Ishikawa (cell line): ENCODE measurements around the gene AKAP11.

Experiments
- CEBPB ChIP-seq: IDR thresholded peaks from 2 replicates; pipeline ENCODE4 v1.6.1; 2012
- CREB1 ChIP-seq: IDR thresholded peaks from 2 replicates; pipeline ENCODE4 v1.6.1; 2012; ENCODE audit warnings: low read depth
- EGR1 ChIP-seq: IDR thresholded peaks from 2 replicates; pipeline ENCODE4 v1.6.1; 2012
- EP300 ChIP-seq: IDR thresholded peaks from 2 replicates; pipeline ENCODE4 v1.6.1; 2012; ENCODE audit warnings: borderline replicate concordance
- FOXM1 ChIP-seq: IDR thresholded peaks from 2 replicates; pipeline ENCODE4 v1.6.1; 2012; ENCODE audit warnings: low read depth, borderline replicate concordance
- NFIC ChIP-seq: IDR thresholded peaks from 2 replicates; pipeline ENCODE4 v1.6.1; 2012
- RAD21 ChIP-seq: IDR thresholded peaks from 2 replicates; pipeline ENCODE4 v1.6.1; 2012; ENCODE audit warnings: low read depth
- TAF1 ChIP-seq: IDR thresholded peaks from 2 replicates; pipeline ENCODE4 v1.6.1; 2012; ENCODE audit warnings: low read depth, mild to moderate bottlenecking
- TCF12 ChIP-seq: IDR thresholded peaks from 2 replicates; pipeline ENCODE4 v1.6.1; 2012; ENCODE audit warnings: low read depth
- TEAD4 ChIP-seq: IDR thresholded peaks from 2 replicates; pipeline ENCODE4 v1.6.1; 2012
- YY1 ChIP-seq: IDR thresholded peaks from 2 replicates; pipeline ENCODE4 v1.6.1; 2012; ENCODE audit warnings: low read depth
- ZBTB7A ChIP-seq: IDR thresholded peaks from 2 replicates; pipeline ENCODE4 v1.6.1; 2012; ENCODE audit warnings: low read depth
- TF ChIP-seq, protein P1 (sequence below): IDR thresholded peaks from 2 replicates; pipeline ENCODE4 v1.6.1; 2012
- TF ChIP-seq, protein P2 (sequence below): IDR thresholded peaks from 2 replicates; pipeline ENCODE4 v1.6.1; 2012; ENCODE audit warnings: low read depth, mild to moderate bottlenecking
- TF ChIP-seq, protein P3 (sequence below): IDR thresholded peaks from 2 replicates; pipeline ENCODE4 v1.6.1; 2012

AKAP11 gene

DNA sequence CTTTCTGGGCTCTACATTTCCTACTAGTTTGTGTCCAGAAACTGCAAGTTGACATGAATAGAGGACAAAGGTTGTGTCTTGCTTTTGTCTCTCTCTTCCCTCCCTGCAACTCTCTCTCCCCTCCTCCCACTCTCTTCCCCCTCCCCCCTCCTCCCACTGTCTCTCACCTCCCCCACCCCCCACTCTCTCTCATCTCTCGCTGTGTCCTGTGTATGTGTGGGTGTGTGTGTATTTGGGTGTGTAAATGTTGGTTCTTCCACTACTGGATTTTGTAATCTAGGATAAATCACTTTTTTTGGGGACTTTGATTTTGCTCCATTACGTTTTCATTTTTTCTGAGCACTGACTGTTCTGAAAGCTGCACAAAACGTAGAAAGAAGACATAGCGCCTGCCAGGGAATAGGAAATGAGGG is 48.4 kb downstream of the AKAP11 start:
- TF ChIP-seq YY1 (no peak), CEBPB (no peak), TCF12 (no peak), ZBTB7A (no peak), FOXM1 (no peak), TEAD4 (no peak)
- TF ChIP-seq, protein P1, sequence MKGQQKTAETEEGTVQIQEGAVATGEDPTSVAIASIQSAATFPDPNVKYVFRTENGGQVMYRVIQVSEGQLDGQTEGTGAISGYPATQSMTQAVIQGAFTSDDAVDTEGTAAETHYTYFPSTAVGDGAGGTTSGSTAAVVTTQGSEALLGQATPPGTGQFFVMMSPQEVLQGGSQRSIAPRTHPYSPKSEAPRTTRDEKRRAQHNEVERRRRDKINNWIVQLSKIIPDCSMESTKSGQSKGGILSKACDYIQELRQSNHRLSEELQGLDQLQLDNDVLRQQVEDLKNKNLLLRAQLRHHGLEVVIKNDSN = no peak

DNA sequence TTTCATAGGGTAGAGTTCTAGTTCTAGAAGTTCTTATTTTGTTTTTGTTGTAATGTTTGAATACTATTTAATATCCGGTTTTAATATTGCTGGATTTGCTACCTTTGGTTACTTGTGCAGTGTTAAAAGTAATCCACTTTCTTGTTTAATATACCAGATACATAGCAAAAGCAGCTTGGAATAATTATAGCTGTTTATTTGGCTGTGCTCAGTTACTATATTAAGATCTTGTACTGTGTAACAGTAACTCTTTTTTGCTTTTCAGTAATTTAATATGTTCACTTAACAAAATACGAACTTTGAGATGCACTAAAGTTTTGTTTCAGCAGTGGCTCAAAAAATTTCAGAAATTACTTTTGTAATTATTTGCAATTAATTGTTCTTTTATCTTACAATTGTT is 50.9 kb downstream of the AKAP11 start:
- no peak for TF ChIP-seq ZBTB7A
- TF ChIP-seq TEAD4 = no peak
- TF ChIP-seq, protein P2, sequence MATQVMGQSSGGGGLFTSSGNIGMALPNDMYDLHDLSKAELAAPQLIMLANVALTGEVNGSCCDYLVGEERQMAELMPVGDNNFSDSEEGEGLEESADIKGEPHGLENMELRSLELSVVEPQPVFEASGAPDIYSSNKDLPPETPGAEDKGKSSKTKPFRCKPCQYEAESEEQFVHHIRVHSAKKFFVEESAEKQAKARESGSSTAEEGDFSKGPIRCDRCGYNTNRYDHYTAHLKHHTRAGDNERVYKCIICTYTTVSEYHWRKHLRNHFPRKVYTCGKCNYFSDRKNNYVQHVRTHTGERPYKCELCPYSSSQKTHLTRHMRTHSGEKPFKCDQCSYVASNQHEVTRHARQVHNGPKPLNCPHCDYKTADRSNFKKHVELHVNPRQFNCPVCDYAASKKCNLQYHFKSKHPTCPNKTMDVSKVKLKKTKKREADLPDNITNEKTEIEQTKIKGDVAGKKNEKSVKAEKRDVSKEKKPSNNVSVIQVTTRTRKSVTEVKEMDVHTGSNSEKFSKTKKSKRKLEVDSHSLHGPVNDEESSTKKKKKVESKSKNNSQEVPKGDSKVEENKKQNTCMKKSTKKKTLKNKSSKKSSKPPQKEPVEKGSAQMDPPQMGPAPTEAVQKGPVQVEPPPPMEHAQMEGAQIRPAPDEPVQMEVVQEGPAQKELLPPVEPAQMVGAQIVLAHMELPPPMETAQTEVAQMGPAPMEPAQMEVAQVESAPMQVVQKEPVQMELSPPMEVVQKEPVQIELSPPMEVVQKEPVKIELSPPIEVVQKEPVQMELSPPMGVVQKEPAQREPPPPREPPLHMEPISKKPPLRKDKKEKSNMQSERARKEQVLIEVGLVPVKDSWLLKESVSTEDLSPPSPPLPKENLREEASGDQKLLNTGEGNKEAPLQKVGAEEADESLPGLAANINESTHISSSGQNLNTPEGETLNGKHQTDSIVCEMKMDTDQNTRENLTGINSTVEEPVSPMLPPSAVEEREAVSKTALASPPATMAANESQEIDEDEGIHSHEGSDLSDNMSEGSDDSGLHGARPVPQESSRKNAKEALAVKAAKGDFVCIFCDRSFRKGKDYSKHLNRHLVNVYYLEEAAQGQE = no peak
- TF ChIP-seq CEBPB = no peak

DNA sequence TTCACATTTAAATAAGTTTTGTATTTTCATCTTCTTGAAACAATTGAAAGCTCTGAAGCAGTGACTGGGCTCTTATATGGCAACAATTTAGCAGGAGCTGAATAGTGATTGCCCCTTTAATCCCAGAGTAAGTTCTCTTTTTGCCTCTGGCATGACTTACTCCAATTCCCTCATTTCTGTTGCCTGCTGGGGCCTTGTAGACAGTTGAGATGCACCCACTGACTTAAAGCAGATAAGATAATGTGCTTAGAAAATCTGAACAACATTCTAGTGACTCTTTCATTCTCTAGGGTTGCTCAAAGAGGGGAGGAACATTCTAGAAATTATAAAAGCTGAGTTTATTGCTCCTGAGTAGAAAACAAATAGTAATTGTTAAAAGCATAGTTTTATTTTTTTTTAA is 52.8 kb downstream of the AKAP11 start:
- TF ChIP-seq YY1 (no peak), TCF12 (no peak), FOXM1 (no peak), EP300 (no peak), NFIC (no peak), TEAD4 (no peak), EGR1 (no peak), CEBPB (no peak), RAD21 (no peak), TAF1 (no peak), ZBTB7A (no peak)
- TF ChIP-seq, protein P2 = no peak
- TF ChIP-seq, protein P3, sequence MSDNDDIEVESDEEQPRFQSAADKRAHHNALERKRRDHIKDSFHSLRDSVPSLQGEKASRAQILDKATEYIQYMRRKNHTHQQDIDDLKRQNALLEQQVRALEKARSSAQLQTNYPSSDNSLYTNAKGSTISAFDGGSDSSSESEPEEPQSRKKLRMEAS = no peak
- TF ChIP-seq, protein P1 = no peak

DNA sequence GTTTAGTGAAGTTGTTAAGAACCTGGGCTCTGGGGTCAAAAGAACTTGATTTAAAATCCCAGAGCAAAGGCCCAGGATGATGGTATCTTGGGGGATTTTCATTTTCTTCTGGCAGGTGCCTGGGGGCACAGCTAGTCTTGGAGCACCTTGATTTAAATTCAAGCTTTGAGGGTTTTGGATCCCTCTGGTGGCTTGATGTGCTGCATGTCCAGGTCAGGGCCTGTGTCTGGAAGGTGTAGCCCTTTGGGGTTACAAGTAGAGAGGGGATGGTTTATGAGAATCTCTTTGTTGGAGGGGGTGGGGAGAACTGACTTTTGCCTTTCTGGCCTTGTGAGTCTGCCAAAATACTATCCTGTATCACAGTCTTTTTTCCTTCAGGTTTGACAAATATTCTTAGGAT is 55.8 kb downstream of the AKAP11 start:
- TF ChIP-seq, protein P1 = no peak
- TF ChIP-seq FOXM1 = no peak
- no peak for TF ChIP-seq EP300
- TF ChIP-seq, protein P3 = no peak
- TF ChIP-seq YY1 = no peak
- no peak for TF ChIP-seq RAD21
- TF ChIP-seq TCF12 = no peak
- no peak for TF ChIP-seq TEAD4
- no peak for TF ChIP-seq CREB1
- TF ChIP-seq, protein P2 = no peak
- no peak for TF ChIP-seq NFIC

DNA sequence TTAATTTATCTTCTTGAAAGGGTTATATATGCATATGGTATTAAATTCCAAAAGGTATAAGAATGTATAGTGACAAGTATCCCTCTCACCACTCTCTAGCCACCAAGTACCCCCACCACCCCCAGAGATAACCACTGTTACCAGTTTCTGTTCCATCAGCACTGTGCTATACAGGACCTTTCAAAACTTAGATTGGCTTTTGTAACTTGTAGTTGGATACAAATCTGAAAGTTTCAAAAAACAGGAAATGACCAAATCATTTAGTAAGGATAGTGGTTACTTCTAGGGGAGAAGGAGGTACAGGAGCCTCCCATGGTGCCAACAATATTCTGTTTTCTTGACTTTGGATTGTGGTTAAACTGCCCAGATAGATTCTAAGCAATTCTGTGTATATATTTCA is 56.7 kb downstream of the AKAP11 start:
- TF ChIP-seq TCF12 (no peak), EGR1 (no peak), RAD21 (no peak), EP300 (no peak), YY1 (no peak), NFIC (no peak), CREB1 (no peak), CEBPB (no peak), FOXM1 (no peak), ZBTB7A (no peak)
- TF ChIP-seq, protein P1 = no peak
- TF ChIP-seq, protein P2 = no peak
